ENCODE results near the gene POLR1D. TPM values are rescaled to one million over a fixed set of nuclear protein-coding genes. Genes with fewer than 3 reads are reported as not detected.

The POLR1D gene
- total RNA-seq, 1 experiment from 2014 or later, result 75.6 TPM

- Histone ChIP-seq H3K4me3 (ENCODE audit: low read depth in 2 of 2, low read length in 2 of 2) (no peak overlapping the region), H3K9me3 (ENCODE audit: control insufficient read depth, insufficient read depth, low read depth, low read length) (no peaks in the 10 kb centered on the region), H3K27ac (ENCODE audit: low read length) (no peak overlapping the region), H3K4me1 (ENCODE audit: control insufficient read depth, insufficient read depth, low read length) (peaks cover 17% of the 10 kb centered on the region), H3K27me3 (ENCODE audit: control insufficient read depth, insufficient read depth, low read length) (no peaks in the 10 kb centered on the region), H3K36me3 (ENCODE audit: control insufficient read depth, insufficient read depth, low read length) (no peaks in the 10 kb centered on the region)
- TF ChIP-seq REST (IDR thresholded peaks at IDR 0.05; ENCODE audit: insufficient read depth in 1 of 2, low read depth in 2 of 2, low read length in 1 of 2) (no peak), CTCF (IDR thresholded peaks at IDR 0.05) (no peak), POLR2AphosphoS5 (IDR thresholded peaks at IDR 0.05; ENCODE audit: low read depth, low read length) (no peak), SIN3A (IDR thresholded peaks at IDR 0.05; ENCODE audit: borderline replicate concordance, insufficient read depth, low read depth, low read length) (no peak), TCF7L2 (IDR thresholded peaks at IDR 0.05; ENCODE audit: low read depth, low read length) (no peak)
- in situ Hi-C loops (cut with HindIII; ENCODE audit: low pct_unique_long_range_greater_than_20kb, low sequenced_read_pairs) (no loop called here), intact Hi-C loops (cut with micrococcal nuclease; ENCODE audit: unreplicated experiment) (no loop called here)
- POLR2A ChIA-PET, result no interaction called here
- CTCF ChIA-PET, result no interaction called here
- no peak for ATAC-seq
- DNase-seq (ENCODE audit: low read depth, low spot score), result no peak
- BruUV-seq (replicated peaks), result no TSS peak
Measured at GRCh38 chr13:27601208-27601607, 20.5 kb upstream of the POLR1D start.

- BruUV-seq (replicated peaks), result no TSS peak
- intact Hi-C loops (cut with micrococcal nuclease; ENCODE audit: unreplicated experiment), result no loop called here
- CTCF ChIA-PET, result no interaction called here
Measured at GRCh38 chr13:27601803-27602202, 19.9 kb upstream of the POLR1D start.

More at GRCh38 chr13:27601803-27602202, 19.9 kb upstream of the POLR1D start:
- no peak overlapping the region for H3K27ac ChIP-seq (ENCODE audit: low read length)
- H3K36me3 ChIP-seq (ENCODE audit: control insufficient read depth, insufficient read depth, low read length), result no peaks in the 10 kb centered on the region
- DNase-seq (ENCODE audit: low read depth, low spot score) (no peak), ATAC-seq (no peak)
- no peaks in the 10 kb centered on the region for H3K9me3 ChIP-seq (ENCODE audit: control insufficient read depth, insufficient read depth, low read depth, low read length)
- H3K4me3 ChIP-seq (ENCODE audit: low read depth in 2 of 2, low read length in 2 of 2), result no peak overlapping the region
- POLR2A ChIA-PET, result no interaction called here
- no peaks in the 10 kb centered on the region for H3K27me3 ChIP-seq (ENCODE audit: control insufficient read depth, insufficient read depth, low read length)
- in situ Hi-C loops (cut with HindIII; ENCODE audit: low pct_unique_long_range_greater_than_20kb, low sequenced_read_pairs), result no loop called here
- TF ChIP-seq REST (IDR thresholded peaks at IDR 0.05; ENCODE audit: insufficient read depth in 1 of 2, low read depth in 2 of 2, low read length in 1 of 2), result no peak
- no peak for TF ChIP-seq POLR2AphosphoS5 (IDR thresholded peaks at IDR 0.05; ENCODE audit: low read depth, low read length)
- no peak for TF ChIP-seq TCF7L2 (IDR thresholded peaks at IDR 0.05; ENCODE audit: low read depth, low read length)
- TF ChIP-seq SIN3A (IDR thresholded peaks at IDR 0.05; ENCODE audit: borderline replicate concordance, insufficient read depth, low read depth, low read length), result no peak
- TF ChIP-seq CTCF (IDR thresholded peaks at IDR 0.05), result no peak
- H3K4me1 ChIP-seq (ENCODE audit: control insufficient read depth, insufficient read depth, low read length), result peaks cover 17% of the 10 kb centered on the region

All from Panc1 (cell line).